CD4-positive, CD25-positive, alpha-beta regulatory T cell (primary cell): ENCODE results near the gene DBNDD1. TPM values are rescaled to one million over a fixed set of nuclear protein-coding genes. Genes with fewer than 3 reads are reported as not detected.

Experiments
- ATAC-seq, 2 donors: fragments of 150-1000 bp; cut with Tn5 transposase; one replicate each; pipeline ENCODE4 v1.10.0; 2021; ENCODE audit warnings: low read depth in 2 of 2, moderate number of reproducible peaks in 2 of 2, moderate library complexity in 1 of 2
- DNase-seq, 3 donors: peaks; one replicate each; pipeline versions ENCODE4 v3.0.0 to v3.0.0-alpha.2; 2012 to 2022; ENCODE audit warnings: mixed read lengths in 1 of 3
- H3K27ac ChIP-seq: one replicate; pipeline ENCODE4 v1.7.0; 2013; ENCODE audit warnings: mild to moderate bottlenecking, low read length; ENCODE audit not compliant: insufficient read depth, poor library complexity, severe bottlenecking
- H3K27me3 ChIP-seq: one replicate; pipeline ENCODE4 v1.7.0; 2013; ENCODE audit warnings: low read length; ENCODE audit not compliant: control insufficient read depth, insufficient read depth
- H3K36me3 ChIP-seq: one replicate; pipeline ENCODE4 v1.7.0; 2013; ENCODE audit warnings: mild to moderate bottlenecking, low read length, moderate library complexity; ENCODE audit not compliant: control insufficient read depth, insufficient read depth
- H3K4me1 ChIP-seq: 2 replicates; pipeline ENCODE4 v1.7.0; 2013; ENCODE audit warnings: mild to moderate bottlenecking, low read length; ENCODE audit not compliant: insufficient read depth, control insufficient read depth, poor library complexity, severe bottlenecking
- H3K4me3 ChIP-seq: one replicate; pipeline ENCODE4 v1.7.0; 2013; ENCODE audit warnings: low read depth, mild to moderate bottlenecking, low read length, moderate library complexity
- H3K9me3 ChIP-seq, 2 experiments: 1 replicate in 1 of 2; 2 replicates in 1 of 2; pipeline ENCODE4 v1.7.0; 2013; ENCODE audit warnings: low read length in 2 of 2, mild to moderate bottlenecking in 1 of 2, moderate library complexity in 1 of 2; ENCODE audit not compliant: control insufficient read depth in 2 of 2
- H3K27ac Mint-ChIP-seq, 3 donors: one replicate each; pipeline ENCODE4 v1.8.0; 2020 to 2022; ENCODE audit warnings: mild to moderate bottlenecking in 3 of 3, mixed read lengths in 3 of 3, moderate library complexity in 2 of 3
- H3K27me3 Mint-ChIP-seq: one replicate; pipeline ENCODE4 v1.8.0; 2022; ENCODE audit warnings: mild to moderate bottlenecking, mixed read lengths
- H3K36me3 Mint-ChIP-seq: one replicate; pipeline ENCODE4 v1.8.0; 2020; ENCODE audit warnings: mixed read lengths
- H3K4me1 Mint-ChIP-seq, 4 donors: one replicate each; pipeline ENCODE4 v1.8.0; 2020 to 2022; ENCODE audit warnings: mixed read lengths in 4 of 4, mild to moderate bottlenecking in 1 of 4
- H3K4me3 Mint-ChIP-seq, 4 donors: one replicate each; pipeline ENCODE4 v1.8.0; 2020 to 2022; ENCODE audit warnings: mild to moderate bottlenecking in 4 of 4, mixed read lengths in 4 of 4, moderate library complexity in 3 of 4
- H3K9me3 Mint-ChIP-seq, 7 donors: one replicate each; pipeline ENCODE4 v1.8.0; 2020 to 2022; ENCODE audit warnings: mixed read lengths in 7 of 7, mild to moderate bottlenecking in 3 of 7, moderate library complexity in 2 of 7
- polyA plus RNA-seq, 4 donors: library from polyadenylated mRNA; unstranded; fragments of 300-500 nt; fragmentation: Illumina TruSeq; gene quantifications; one replicate each; pipeline ENCODE4 v1.2.3, GENCODE V29; 2021
- total RNA-seq: library from RNA; stranded (reverse); gene quantifications from one replicate; pipeline ENCODE4 v1.2.3, GENCODE V29; 2022

Gene DBNDD1
- total and polyA plus RNA-seq, 5 donors from 2014 or later = 1.1 to 7.8 (median 4.3) TPM

GRCh38 chr16:89981414-89981813 is 37.8 kb downstream of the DBNDD1 start:
- no peak overlapping the region for H3K27ac ChIP-seq
- H3K27ac Mint-ChIP-seq = no peak overlapping the region

GRCh38 chr16:89974870-89975269 is 44.4 kb downstream of the DBNDD1 start:
- no peak for DNase-seq
- peak overlapping the region in 1 of 3 donors; percentile 27 for H3K27ac Mint-ChIP-seq
- no peak for ATAC-seq
- H3K4me1 Mint-ChIP-seq = peaks cover 15 to 43% (median 25%) of the 10 kb centered on the region in 4 donors
- peak overlapping the region in 3 of 4 donors; percentile 18 to 72 (median 22) for H3K4me3 Mint-ChIP-seq
- H3K4me3 ChIP-seq = no peak overlapping the region
- H3K9me3 Mint-ChIP-seq = peaks cover 0 to 2% (median 0%) of the 10 kb centered on the region in 7 donors
- H3K4me1 ChIP-seq = peaks cover 23% of the 10 kb centered on the region
- no peak overlapping the region for H3K27ac ChIP-seq
- H3K9me3 ChIP-seq = no peaks in the 10 kb centered on the region
- peaks cover 14% of the 10 kb centered on the region for H3K36me3 Mint-ChIP-seq
- peaks cover 15% of the 10 kb centered on the region for H3K36me3 ChIP-seq
- H3K27me3 ChIP-seq = no peaks in the 10 kb centered on the region
- no peaks in the 10 kb centered on the region for H3K27me3 Mint-ChIP-seq

More at GRCh38 chr16:89981414-89981813, 37.8 kb downstream of the DBNDD1 start:
- Histone ChIP-seq H3K27me3 (no peaks in the 10 kb centered on the region), H3K36me3 (peaks cover 73% of the 10 kb centered on the region), H3K9me3 (no peaks in the 10 kb centered on the region), H3K4me1 (no peaks in the 10 kb centered on the region), H3K4me3 (no peak overlapping the region)
- no peak overlapping the region for H3K4me3 Mint-ChIP-seq
- ATAC-seq (no peak), DNase-seq (no peak)
- H3K36me3 Mint-ChIP-seq = peaks cover 42% of the 10 kb centered on the region
- no peaks in the 10 kb centered on the region for H3K27me3 Mint-ChIP-seq
- H3K9me3 Mint-ChIP-seq = no peaks in the 10 kb centered on the region
- H3K4me1 Mint-ChIP-seq = peaks cover 2 to 6% (median 5%) of the 10 kb centered on the region in 4 donors

DNA sequence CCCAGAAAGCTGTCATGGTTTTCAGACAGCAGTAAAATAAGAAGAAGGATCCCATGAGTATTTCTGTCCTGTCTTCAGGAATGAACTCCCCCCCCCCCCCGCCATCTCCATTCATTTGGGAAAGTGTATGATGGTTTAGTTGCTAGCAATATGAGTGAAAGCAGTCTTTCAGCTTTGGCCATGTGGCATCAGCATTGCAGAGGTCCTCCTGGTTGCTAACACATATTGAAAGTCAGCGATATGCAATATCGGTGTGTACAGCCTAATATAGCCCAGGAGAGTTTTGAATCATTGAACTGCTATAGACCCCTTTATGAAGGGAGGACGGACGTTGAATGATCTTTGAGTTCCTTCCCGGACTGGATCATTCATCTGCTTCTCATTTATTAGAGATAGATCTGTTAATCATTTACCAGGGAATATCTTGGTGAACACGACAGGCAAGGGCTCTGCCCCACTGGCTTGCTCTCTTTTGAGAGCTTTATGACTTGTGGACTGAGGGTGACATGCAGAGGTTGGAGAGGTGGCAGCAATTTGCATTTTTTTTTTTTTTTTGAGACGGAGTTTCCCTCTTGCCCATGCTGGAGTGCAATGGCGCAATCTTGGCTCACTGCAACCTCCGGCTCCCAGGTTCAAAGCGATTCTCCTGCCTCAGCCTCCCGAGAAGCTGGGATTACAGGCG is 45.5 kb downstream of the DBNDD1 start:
- Mint-ChIP-seq H3K27ac (peak overlapping the region in 2 of 3 donors; percentile 52 to 66), H3K36me3 (peaks cover 6% of the 10 kb centered on the region), H3K4me3 (peak overlapping the region; percentile 94 to 99 (median 98)), H3K27me3 (no peaks in the 10 kb centered on the region), H3K4me1 (peaks cover 14 to 41% (median 22%) of the 10 kb centered on the region in 4 donors), H3K9me3 (peaks cover 0 to 2% (median 0%) of the 10 kb centered on the region in 7 donors)
- DNase-seq (no peak), ATAC-seq (no peak)
- peak overlapping the region; percentile 83 for H3K4me3 ChIP-seq
- no peaks in the 10 kb centered on the region for H3K9me3 ChIP-seq
- no peaks in the 10 kb centered on the region for H3K27me3 ChIP-seq
- H3K4me1 ChIP-seq = peaks cover 23% of the 10 kb centered on the region
- no peak overlapping the region for H3K27ac ChIP-seq
- H3K36me3 ChIP-seq = peaks cover 7% of the 10 kb centered on the region

GRCh38 chr16:89973235-89973634 is 46.0 kb downstream of the DBNDD1 start:
- Mint-ChIP-seq H3K4me1 (peaks cover 14 to 40% (median 21%) of the 10 kb centered on the region in 4 donors), H3K36me3 (peaks cover 4% of the 10 kb centered on the region), H3K4me3 (peak overlapping the region; percentile 94 to 99 (median 98)), H3K9me3 (peaks cover 0 to 2% (median 0%) of the 10 kb centered on the region in 7 donors), H3K27ac (peak overlapping the region; percentile 99 to 100 (median 99)), H3K27me3 (no peaks in the 10 kb centered on the region)
- ATAC-seq (no peak), DNase-seq (no peak)
- peak overlapping the region; percentile 69 for H3K27ac ChIP-seq
- H3K36me3 ChIP-seq = peaks cover 7% of the 10 kb centered on the region
- peak overlapping the region; percentile 83 for H3K4me3 ChIP-seq
- no peaks in the 10 kb centered on the region for H3K27me3 ChIP-seq
- no peaks in the 10 kb centered on the region for H3K9me3 ChIP-seq
- peaks cover 23% of the 10 kb centered on the region for H3K4me1 ChIP-seq

- Mint-ChIP-seq H3K36me3 (peaks cover 4% of the 10 kb centered on the region), H3K27me3 (no peaks in the 10 kb centered on the region), H3K4me3 (peak overlapping the region; percentile 94 to 99 (median 98)), H3K4me1 (peaks cover 14 to 40% (median 21%) of the 10 kb centered on the region in 4 donors), H3K9me3 (peaks cover 0 to 2% (median 0%) of the 10 kb centered on the region in 7 donors), H3K27ac (peak overlapping the region; percentile 99 to 100 (median 99))
- H3K4me3 ChIP-seq = peak overlapping the region; percentile 83
- no peaks in the 10 kb centered on the region for H3K9me3 ChIP-seq
- peaks cover 23% of the 10 kb centered on the region for H3K4me1 ChIP-seq
- ATAC-seq (peak; percentile 92), DNase-seq (peak; percentile 87 to 94 (median 92))
- H3K36me3 ChIP-seq = no peaks in the 10 kb centered on the region
- peak overlapping the region; percentile 69 for H3K27ac ChIP-seq
- H3K27me3 ChIP-seq = no peaks in the 10 kb centered on the region
These were observed 46.7 kb downstream of the DBNDD1 start for GRCh38 chr16:89972244-89973234.

DNA sequence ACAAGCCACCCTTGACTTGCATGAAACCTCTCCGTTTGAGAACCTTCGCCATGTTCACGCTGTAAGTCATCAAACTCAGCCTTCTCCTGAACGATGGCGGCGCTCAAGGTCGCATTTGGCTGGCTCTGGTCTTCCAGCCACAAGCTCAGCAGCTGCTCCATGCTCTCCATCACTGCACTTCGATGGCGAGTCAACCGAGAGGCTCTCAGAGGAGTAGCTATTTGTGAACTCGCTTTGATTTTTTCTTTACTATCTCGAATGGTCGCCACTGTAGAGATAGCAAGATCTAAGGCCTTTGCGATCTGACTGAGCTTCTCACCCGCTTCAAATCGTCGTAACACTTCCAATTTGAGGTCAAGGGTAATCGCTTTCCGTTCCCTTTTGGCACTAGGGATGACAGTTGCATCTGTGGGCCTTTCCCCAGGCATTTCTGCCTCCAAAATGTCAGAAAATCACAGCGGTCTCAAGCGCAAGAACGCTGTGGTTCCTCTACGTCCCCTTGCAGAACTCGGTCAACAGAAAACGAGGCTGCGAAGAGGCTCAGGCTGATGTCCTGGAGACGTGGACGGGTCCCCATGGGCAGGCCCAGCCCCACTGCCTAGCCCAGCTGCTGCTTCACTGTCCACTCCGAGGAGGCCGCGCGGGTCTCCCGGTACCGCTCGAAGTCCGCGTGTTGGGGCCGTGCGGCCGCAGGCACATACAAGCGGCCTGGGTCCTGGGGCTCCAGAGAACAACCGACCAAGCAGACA is 47.6 kb downstream of the DBNDD1 start:
- no peaks in the 10 kb centered on the region for H3K36me3 ChIP-seq
- Mint-ChIP-seq H3K4me3 (peak overlapping the region; percentile 93 to 99 (median 96)), H3K27ac (peak overlapping the region; percentile 65 to 95 (median 75)), H3K36me3 (peaks cover 4% of the 10 kb centered on the region), H3K4me1 (peaks cover 12 to 40% (median 20%) of the 10 kb centered on the region in 4 donors), H3K27me3 (no peaks in the 10 kb centered on the region), H3K9me3 (peaks cover 0 to 2% (median 0%) of the 10 kb centered on the region in 7 donors)
- H3K4me3 ChIP-seq = peak overlapping the region; percentile 78
- no peaks in the 10 kb centered on the region for H3K9me3 ChIP-seq
- peaks cover 23% of the 10 kb centered on the region for H3K4me1 ChIP-seq
- no peak for ATAC-seq
- no peak for DNase-seq
- peak overlapping the region; percentile 69 for H3K27ac ChIP-seq
- H3K27me3 ChIP-seq = no peaks in the 10 kb centered on the region
